HG03469 (cell line): ENCODE results near the gene MREG.

Experiments
- ATAC-seq: cut with Tn5 transposase; IDR thresholded peaks from one replicate; pipeline ENCODE4 v1.9.1; 2021; ENCODE audit warnings: mild to moderate bottlenecking, moderate library complexity, moderate number of reproducible peaks; ENCODE audit not compliant: unreplicated experiment

The MREG gene

DNA sequence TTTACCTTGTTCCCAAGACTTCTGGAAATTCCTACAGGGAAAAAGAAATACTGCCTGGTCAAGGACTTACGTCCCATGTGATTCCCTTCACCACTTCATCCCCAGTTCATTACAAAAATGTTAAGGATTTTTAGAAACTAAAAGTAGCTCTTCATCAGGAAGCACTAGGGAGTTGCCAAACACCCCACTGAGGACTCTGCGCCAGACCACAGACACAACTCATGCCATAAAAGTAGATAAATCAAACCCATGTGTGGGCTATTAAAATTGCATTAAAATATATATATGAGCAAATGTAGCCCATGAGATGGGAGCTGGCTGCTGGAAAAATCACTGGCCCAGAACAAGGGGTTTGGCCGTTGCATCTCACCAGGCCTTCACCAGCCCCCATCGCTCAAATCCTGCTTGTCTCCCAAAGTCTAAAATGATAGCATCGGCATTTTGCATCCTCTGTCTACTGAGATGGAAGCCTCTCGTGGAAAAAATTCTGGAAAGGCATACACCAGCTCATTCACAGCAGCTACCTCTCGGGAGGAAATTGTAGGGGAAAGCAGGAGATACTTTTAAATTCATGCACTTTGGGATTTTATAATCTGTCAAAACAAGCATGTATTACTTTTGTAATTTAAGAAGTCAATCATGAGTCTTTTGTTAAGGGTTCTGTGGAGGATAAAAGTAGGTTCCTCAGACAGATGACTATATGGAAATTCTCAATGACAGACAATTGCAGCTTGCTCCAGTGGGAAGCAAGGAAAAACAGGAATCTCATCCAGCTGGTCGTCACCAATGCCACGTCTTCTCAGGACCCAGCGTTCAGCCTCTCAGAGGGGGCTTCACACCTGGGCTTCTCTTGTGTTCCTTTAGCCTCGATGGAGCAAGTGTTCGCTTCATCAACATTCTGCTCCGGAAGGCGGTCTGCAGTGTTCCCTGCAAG, 113.9 kb downstream of the MREG start:
- ATAC-seq: no peak

- ATAC-seq: no peak
Measured at GRCh38 chr2:215898363-215898762, 115.0 kb downstream of the MREG start.

DNA sequence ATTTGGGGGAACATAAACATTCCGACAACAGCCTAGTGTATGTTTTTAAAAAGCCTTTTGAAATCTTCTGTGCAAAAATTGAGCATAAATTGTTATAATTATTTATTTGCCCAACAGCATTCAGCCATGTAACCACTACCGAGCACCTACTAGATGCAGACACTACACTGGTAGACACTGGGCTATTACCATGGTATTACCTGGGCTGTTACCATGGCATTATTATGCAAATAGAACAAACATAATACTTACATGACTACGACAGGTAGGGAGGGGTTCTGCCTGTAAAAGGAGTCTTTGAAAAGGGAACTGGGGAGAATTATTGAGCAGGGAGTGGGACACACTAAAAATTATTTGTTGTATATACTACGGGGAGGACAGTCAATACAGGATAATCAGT, 116.4 kb downstream of the MREG start:
- ATAC-seq: no peak

DNA sequence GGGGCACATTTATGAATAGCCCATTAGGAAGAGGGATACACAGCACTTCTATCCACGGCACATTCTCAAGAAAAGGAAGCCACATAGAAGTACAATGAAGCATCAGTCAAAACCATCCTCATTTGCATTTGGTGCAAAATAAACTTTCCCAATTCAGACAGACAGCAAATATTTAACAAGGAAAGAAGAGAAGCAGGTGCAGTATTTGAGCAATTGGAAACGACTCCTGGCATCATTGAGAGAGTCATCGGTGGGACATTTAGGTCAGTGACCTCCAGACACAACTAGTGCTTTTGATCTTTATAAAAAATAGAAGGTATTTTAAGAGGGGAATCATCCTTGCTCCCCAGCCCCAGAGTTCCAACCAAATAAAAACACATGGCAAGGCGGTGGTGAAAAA, 118.0 kb downstream of the MREG start:
- ATAC-seq: no peak
